LNCAP (cell line): Measurements from ENCODE around the gene RASGRP2.

Experiments
- CTCF ChIP-seq: fragments of 450-650 bp; IDR thresholded peaks from 2 replicates; pipeline ENCODE4 v1.5.1; 2017; ENCODE audit warnings: mild to moderate bottlenecking

The RASGRP2 gene

DNA sequence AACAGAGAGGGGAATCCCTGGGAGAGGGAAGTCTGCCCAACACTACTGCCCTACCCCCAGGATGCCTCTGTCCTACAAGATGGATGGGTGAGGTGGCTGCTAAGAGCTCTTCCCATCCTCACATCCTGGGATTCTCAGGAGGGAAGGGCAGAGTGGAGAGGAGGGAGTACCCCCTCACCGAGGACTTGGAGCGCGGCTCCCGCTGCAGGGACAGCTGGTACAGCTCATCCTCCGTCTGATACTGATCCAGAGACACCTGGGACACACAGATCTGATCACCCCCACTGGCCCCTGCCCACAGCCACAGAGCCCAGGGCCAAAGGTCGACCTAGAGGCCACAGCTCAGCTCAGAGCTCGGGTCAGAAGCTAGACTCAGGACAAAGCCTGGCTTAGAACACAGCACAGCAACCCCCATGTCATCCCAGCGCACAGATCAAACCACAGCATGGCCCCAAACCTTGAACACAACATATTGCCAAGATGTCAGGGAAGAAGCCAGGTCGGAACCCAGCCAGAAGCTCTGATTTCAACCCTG, 8.2 kb downstream of the RASGRP2 start:
- TF ChIP-seq CTCF = no peak

- no peak for TF ChIP-seq CTCF
Measured at GRCh38 chr11:64734811-64735724, 8.9 kb downstream of the RASGRP2 start.

GRCh38 chr11:64731601-64732000, 12.3 kb downstream of the RASGRP2 start:
- TF ChIP-seq CTCF = no peak

GRCh38 chr11:64729851-64730382, 14.0 kb downstream of the RASGRP2 start:
- no peak for TF ChIP-seq CTCF

- no peak for TF ChIP-seq CTCF
Measured at GRCh38 chr11:64728757-64729365, 15.1 kb downstream of the RASGRP2 start.

DNA sequence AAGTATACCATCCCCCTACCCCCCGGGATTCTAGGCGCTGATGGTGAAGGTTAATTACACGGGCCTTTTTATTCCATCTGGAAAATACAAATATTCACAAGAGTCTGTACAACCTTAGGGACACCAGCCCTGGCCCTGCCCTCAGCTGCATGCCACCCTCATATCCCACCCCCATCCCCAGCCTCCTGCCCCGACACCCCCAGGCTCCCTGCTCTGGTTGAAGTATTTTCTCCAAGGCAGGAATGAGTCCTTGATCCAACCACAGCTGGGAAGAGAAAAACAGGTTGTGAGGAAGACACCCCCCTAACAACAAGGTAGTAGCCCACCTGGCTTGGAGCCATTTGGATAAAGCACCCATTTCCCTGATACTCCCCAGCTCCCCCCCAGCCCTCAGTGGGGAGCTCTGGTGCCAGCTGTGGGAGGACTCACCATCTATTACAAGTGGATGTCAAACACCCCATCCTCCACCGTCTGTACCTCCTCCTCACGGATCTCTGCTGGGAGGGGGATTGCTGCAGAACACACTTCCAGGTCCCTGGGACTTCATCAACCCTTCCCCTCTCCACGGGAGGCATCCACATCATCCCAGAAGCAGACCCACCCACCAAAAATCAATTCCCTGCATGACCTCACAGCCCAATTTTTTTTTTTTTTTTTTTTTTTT, 16.9 kb downstream of the RASGRP2 start:
- TF ChIP-seq CTCF = no peak

- TF ChIP-seq CTCF = no peak
Measured at GRCh38 chr11:64726211-64726641, 17.7 kb downstream of the RASGRP2 start.
